ENCODE data around the gene PRKCZ.

GRCh38 chr1:2135441-2135841 lies 85.2 kb downstream of the PRKCZ start:
- peak in 1 of 3 experiments; percentile 4 for TF ChIP-seq CTCF (IDR thresholded peaks at IDR 0.05)
- TF ChIP-seq POLR2A (IDR thresholded peaks at IDR 0.05; ENCODE audit: low read depth) = no peak

Data from esophagus muscularis mucosa (tissue), 3 donors.